ENCODE data around the gene IL12RB1. TPM values are rescaled to one million over a fixed set of nuclear protein-coding genes. Genes with fewer than 3 reads are reported as not detected.

IL12RB1 gene
- total RNA-seq, 1 donor: 0.72 TPM

DNA sequence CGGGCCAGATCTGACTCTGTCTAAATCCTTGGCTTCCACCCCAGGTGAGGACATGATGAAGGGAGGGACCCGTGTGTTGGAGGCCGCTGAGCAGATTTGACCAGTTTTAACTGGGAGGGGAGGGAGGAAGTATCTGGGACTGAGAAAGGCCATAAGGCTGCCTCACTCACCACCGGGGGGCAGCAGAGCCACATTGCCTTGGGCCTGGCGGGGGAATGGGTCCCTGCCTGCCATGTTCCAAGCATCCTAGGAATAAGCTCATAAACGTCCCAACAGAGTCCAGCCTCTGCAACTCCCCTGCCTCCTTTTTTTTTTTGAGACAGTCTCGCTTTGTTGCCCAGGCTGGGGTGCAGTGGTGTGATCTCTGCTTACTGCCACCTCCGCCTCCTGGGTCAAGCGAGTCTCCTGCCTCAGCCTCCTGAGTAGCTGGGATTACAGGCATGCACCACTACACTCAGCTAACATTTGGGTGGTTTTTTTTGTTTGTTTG, 26.3 kb upstream of the IL12RB1 start:
- H3K27ac ChIP-seq (ENCODE audit: low read depth, low read length): no peak overlapping the region
- TF ChIP-seq, protein P1, sequence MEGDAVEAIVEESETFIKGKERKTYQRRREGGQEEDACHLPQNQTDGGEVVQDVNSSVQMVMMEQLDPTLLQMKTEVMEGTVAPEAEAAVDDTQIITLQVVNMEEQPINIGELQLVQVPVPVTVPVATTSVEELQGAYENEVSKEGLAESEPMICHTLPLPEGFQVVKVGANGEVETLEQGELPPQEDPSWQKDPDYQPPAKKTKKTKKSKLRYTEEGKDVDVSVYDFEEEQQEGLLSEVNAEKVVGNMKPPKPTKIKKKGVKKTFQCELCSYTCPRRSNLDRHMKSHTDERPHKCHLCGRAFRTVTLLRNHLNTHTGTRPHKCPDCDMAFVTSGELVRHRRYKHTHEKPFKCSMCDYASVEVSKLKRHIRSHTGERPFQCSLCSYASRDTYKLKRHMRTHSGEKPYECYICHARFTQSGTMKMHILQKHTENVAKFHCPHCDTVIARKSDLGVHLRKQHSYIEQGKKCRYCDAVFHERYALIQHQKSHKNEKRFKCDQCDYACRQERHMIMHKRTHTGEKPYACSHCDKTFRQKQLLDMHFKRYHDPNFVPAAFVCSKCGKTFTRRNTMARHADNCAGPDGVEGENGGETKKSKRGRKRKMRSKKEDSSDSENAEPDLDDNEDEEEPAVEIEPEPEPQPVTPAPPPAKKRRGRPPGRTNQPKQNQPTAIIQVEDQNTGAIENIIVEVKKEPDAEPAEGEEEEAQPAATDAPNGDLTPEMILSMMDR (IDR thresholded peaks at IDR 0.05; ENCODE audit: extremely low read depth, low read depth, low read length): peak; percentile 94
- peak; percentile 99 for DNase-seq (ENCODE audit: insufficient read length, low spot score, missing footprints)
- no peaks in the 10 kb centered on the region for H3K9me3 ChIP-seq (ENCODE audit: low read depth, low read length)
- H3K4me2 ChIP-seq (ENCODE audit: insufficient read depth, low read length): no peak overlapping the region
- H2AFZ ChIP-seq (ENCODE audit: low read length): no peak overlapping the region
- H4K20me1 ChIP-seq (ENCODE audit: insufficient read depth, low read length): peaks cover 6% of the 10 kb centered on the region
- H3K27me3 ChIP-seq (ENCODE audit: insufficient read depth, low read length): no peaks in the 10 kb centered on the region
- peaks cover 10% of the 10 kb centered on the region for H3K4me1 ChIP-seq (ENCODE audit: insufficient read depth, low read length)
- no peaks in the 10 kb centered on the region for H3K79me2 ChIP-seq (ENCODE audit: insufficient read depth, low read length)
- no peak overlapping the region for H3K4me3 ChIP-seq (ENCODE audit: insufficient read depth, low read length)
- no peaks in the 10 kb centered on the region for H3K36me3 ChIP-seq (ENCODE audit: insufficient read depth, low read length)

DNA sequence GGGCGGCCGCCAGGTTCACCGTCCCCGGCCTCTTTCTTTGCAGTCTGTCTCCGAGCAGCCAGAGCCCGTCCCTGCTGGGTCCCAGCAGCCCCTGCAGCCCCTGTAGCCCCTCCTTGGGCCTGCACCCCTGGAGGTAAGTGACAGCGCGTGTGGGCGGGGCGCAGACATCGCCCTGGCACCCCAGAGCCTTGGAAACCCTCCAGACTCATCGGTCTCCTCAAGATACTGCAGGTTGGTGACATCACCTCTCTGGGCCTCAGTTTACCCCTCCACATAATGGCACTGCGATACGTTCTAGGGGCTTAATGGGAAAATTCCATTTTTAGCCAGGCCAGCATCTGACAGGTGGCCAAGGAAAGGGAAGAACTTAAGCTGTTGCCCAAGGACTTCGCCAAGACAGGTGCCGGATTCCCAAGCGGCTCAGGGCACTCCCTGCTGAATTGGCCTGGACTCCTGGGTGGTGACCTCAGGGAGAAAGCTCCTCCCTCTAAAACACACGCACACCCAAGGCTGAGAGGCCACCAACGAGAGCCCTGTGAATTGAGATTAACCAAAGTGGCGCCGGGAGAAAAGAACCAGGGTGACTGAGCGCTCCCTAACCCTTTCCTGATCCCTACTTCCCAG, 24.0 kb upstream of the IL12RB1 start:
- H3K4me2 ChIP-seq (ENCODE audit: insufficient read depth, low read length): peak overlapping the region; percentile 90
- peak overlapping the region; percentile 81 for H2AFZ ChIP-seq (ENCODE audit: low read length)
- TF ChIP-seq, protein P1 (IDR thresholded peaks at IDR 0.05; ENCODE audit: extremely low read depth, low read depth, low read length): no peak

DNA sequence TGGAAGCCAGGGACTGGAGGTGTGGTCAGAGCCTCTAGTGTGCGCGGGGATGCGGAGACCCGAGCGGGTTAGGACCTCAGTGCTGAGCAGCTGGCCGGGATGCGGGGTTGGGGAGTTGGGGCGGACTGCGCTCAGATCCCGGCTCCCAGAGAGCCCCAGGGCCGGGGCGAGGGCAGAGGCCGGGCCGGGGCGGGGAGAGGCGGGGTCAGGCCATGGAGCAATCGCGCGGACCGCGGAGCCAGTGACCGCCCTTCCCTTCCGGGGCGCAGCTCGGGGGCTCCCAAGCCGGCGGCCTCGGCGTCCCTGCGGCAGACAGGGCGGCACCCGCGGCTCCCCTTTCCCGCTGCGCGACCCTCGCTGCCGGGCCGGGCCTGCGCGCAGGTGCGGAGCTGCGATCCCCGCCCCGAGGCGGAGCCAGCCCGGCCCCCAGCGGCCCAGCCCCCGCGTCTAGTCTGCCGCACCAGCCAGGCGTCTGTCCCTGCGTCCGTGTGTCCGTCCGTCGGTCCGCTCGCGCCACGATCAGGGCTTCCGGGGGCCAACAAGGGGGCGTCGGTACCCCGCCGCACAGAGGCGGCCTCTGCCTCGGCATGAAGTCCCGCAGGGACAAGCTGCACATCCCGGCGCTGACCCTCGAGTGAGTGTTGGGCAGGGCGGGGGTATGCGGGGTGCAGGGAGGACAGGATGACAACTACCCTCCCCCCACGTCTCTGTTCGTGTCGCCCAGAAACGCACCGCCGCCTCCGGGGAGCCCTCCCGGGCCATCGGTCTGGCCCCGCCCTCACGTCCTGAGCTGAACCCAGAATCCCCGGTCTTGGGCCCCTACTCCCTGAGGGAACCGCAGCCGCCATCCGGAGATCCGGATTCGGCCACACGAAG, 23.2 kb upstream of the IL12RB1 start:
- Histone ChIP-seq H3K4me1 (ENCODE audit: insufficient read depth, low read length) (no peaks in the 10 kb centered on the region), H3K4me3 (ENCODE audit: insufficient read depth, low read length) (peak overlapping the region; percentile 90), H3K4me2 (ENCODE audit: insufficient read depth, low read length) (peak overlapping the region; percentile 90), H3K36me3 (ENCODE audit: insufficient read depth, low read length) (no peaks in the 10 kb centered on the region), H3K27me3 (ENCODE audit: insufficient read depth, low read length) (no peaks in the 10 kb centered on the region), H2AFZ (ENCODE audit: low read length) (peak overlapping the region; percentile 81), H3K27ac (ENCODE audit: low read depth, low read length) (peak overlapping the region; percentile 53), H4K20me1 (ENCODE audit: insufficient read depth, low read length) (no peaks in the 10 kb centered on the region), H3K79me2 (ENCODE audit: insufficient read depth, low read length) (no peaks in the 10 kb centered on the region), H3K9me3 (ENCODE audit: low read depth, low read length) (no peaks in the 10 kb centered on the region)
- DNase-seq (ENCODE audit: insufficient read length, low spot score, missing footprints): peak; percentile 94
- TF ChIP-seq, protein P1 (IDR thresholded peaks at IDR 0.05; ENCODE audit: extremely low read depth, low read depth, low read length): no peak

More for the DNA sequence above, 24.0 kb upstream of the IL12RB1 start:
- peaks cover 6% of the 10 kb centered on the region for H4K20me1 ChIP-seq (ENCODE audit: insufficient read depth, low read length)
- H3K36me3 ChIP-seq (ENCODE audit: insufficient read depth, low read length): no peaks in the 10 kb centered on the region
- peaks cover 3% of the 10 kb centered on the region for H3K4me1 ChIP-seq (ENCODE audit: insufficient read depth, low read length)
- no peaks in the 10 kb centered on the region for H3K27me3 ChIP-seq (ENCODE audit: insufficient read depth, low read length)
- peak; percentile 77 for DNase-seq (ENCODE audit: insufficient read length, low spot score, missing footprints)
- H3K9me3 ChIP-seq (ENCODE audit: low read depth, low read length): no peaks in the 10 kb centered on the region
- no peaks in the 10 kb centered on the region for H3K79me2 ChIP-seq (ENCODE audit: insufficient read depth, low read length)
- peak overlapping the region; percentile 90 for H3K4me3 ChIP-seq (ENCODE audit: insufficient read depth, low read length)
- peak overlapping the region; percentile 53 for H3K27ac ChIP-seq (ENCODE audit: low read depth, low read length)

DNA sequence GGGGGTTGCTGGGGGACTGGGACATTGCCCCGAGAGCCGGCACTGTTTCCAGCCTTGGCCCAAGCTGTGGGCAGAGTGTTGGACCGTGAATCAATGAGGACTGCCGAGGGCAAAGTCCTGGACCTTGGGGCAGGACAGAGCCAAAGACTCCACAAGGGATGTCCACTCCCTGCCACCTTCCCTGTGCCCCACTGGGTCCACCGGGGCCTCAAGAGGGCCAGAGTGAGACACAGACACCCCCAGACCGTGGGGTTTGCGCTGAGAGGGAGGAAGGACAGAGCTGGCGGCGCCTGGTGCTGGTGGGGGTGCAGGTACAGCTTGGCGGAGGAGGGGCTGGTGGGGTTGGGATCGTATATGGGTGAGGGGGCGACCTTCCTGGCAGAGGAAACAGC, 22.6 kb upstream of the IL12RB1 start:
- peak overlapping the region; percentile 90 for H3K4me2 ChIP-seq (ENCODE audit: insufficient read depth, low read length)
- no peaks in the 10 kb centered on the region for H3K9me3 ChIP-seq (ENCODE audit: low read depth, low read length)
- no peaks in the 10 kb centered on the region for H3K27me3 ChIP-seq (ENCODE audit: insufficient read depth, low read length)
- peak overlapping the region; percentile 81 for H2AFZ ChIP-seq (ENCODE audit: low read length)
- no peaks in the 10 kb centered on the region for H4K20me1 ChIP-seq (ENCODE audit: insufficient read depth, low read length)
- no peaks in the 10 kb centered on the region for H3K79me2 ChIP-seq (ENCODE audit: insufficient read depth, low read length)
- no peak overlapping the region for H3K27ac ChIP-seq (ENCODE audit: low read depth, low read length)
- H3K4me1 ChIP-seq (ENCODE audit: insufficient read depth, low read length): peaks cover 6% of the 10 kb centered on the region
- no peaks in the 10 kb centered on the region for H3K36me3 ChIP-seq (ENCODE audit: insufficient read depth, low read length)
- TF ChIP-seq, protein P1 (IDR thresholded peaks at IDR 0.05; ENCODE audit: extremely low read depth, low read depth, low read length): no peak
- peak; percentile 45 for DNase-seq (ENCODE audit: insufficient read length, low spot score, missing footprints)
- peak overlapping the region; percentile 90 for H3K4me3 ChIP-seq (ENCODE audit: insufficient read depth, low read length)

Data from osteoblast (primary cell).